ENCODE measurements around the gene TRIM74.

DNA sequence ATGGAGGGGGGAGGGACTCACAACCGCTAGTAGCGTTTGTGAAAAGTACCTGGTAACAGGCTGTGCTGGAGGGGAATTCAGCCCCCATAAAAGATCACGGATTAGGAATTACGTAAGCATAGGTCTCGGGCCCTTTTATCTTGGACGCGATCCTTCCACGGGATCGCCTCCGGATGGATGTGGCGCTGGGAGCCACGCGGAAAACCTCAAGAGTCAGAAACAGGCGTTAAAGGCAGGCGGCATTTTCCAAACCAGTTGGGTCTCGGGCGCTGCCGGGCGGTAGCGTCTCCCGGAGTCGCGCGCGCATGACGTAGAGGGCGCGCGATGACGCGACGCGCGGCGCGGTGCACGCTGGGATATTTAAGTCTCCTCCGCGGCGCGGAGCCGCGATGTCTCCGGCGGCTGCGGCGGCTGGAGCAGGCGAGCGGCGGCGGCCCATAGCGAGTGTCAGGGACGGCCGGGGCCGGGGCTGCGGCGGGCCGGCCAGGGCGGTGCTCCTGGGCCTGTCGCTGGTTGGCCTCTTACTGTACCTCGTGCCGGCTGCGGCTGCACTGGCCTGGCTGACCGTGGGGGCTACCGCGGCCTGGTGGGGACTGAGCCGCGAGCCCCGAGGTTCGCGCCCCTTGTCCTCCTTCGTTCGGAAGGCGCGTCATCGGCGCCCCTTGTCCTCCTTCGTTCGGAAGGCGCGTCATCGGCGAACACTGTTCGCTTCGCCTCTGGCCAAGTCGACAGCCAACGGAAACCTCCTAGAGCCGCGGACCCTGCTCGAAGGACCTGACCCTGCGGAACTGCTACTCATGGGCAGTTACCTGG, 44.3 kb downstream of the TRIM74 start, which contains the start of gene POM121:
- TF ChIP-seq JUND (IDR thresholded peaks at IDR 0.05): no peak; the same call in 1 of the 2 replicates
- no peak for TF ChIP-seq CTCF (IDR thresholded peaks at IDR 0.05 in 2 of 3, conservative IDR thresholded peaks at IDR 0.05 in 1 of 3; ENCODE audit: borderline replicate concordance in 1 of 3, insufficient read depth in 1 of 3, low read depth in 2 of 3, low read length in 2 of 3)
- TF ChIP-seq FOSL1 (IDR thresholded peaks at IDR 0.05; ENCODE audit: low read depth): no peak
- no peak for TF ChIP-seq EZH2phosphoT487 (IDR thresholded peaks at IDR 0.05; ENCODE audit: borderline replicate concordance)
- TF ChIP-seq POLR2AphosphoS5 (IDR thresholded peaks at IDR 0.05; ENCODE audit: low read depth, low read length): peak; percentile 85
- no peak for TF ChIP-seq EZH2 (IDR thresholded peaks at IDR 0.05)
- peak; percentile 75 for TF ChIP-seq MAX (IDR thresholded peaks at IDR 0.05)
- TF ChIP-seq RAD21 (IDR thresholded peaks at IDR 0.05; ENCODE audit: low read depth): no peak
